GM21723 (cell line): Measurements from ENCODE around the gene NMNAT3.

Experiments used
- ATAC-seq: cut with Tn5 transposase; IDR thresholded peaks from one replicate; pipeline ENCODE4 v1.9.1; 2021; ENCODE audit warnings: mild to moderate bottlenecking, moderate library complexity; ENCODE audit not compliant: unreplicated experiment

NMNAT3 gene

DNA sequence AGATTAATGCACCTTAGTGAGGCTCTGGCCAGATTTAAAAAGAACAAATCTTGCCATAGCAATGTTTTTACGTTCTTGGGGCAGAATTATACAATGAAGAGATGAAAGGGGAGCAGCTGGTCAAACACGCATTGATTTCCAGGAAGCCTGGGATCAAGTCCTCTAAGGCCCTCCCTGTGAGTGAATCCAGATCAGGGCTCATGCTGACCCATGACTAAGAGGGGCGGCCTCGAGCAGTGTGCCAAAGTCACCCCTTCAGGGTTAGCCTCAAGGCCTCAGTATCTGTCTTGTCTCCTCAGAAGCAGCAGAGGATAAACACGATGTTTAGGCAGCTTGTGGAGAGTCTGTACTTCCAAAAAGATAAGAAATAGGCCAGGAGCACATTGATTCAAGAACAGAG is 129.0 kb downstream of the NMNAT3 start:
- no peak for ATAC-seq

DNA sequence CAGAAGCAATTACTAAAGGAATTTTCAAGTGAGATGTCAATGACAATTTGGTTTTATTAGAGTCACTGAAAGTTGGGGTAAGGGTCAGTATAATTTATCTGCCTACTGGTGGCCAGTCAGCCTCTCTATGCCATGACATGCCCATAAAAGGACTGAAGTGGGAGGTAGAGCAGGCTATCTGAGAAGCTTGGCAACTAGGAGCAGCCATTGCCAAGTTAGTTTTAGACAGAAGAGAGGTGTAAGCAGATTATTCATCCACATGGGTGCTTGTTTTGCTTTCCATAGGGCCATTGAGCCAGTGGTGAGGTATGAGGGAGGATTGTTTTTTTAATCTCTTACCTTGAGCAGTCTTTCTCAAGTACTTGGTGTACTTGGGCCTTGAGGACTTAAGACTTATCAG is 130.1 kb downstream of the NMNAT3 start:
- no peak for ATAC-seq

DNA sequence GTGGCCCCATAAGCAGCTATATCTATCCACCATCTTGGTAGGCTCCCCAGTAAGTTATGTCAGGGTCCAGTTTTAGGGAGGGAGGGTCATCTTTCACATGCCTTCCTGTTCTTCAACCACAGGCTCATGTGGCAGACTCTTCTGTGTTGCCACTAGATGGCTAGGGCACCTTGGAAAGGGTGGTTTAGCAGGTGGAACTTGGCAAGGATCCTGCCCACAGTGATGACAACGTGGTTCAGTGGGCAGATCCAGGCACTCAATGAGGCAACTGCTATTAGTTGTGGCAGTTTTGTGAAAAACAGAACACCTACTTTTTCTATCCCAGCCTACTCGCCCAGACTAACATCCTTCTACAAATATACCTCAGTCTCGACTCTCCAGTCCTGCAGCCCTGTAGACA is 131.0 kb downstream of the NMNAT3 start:
- ATAC-seq: no peak

DNA sequence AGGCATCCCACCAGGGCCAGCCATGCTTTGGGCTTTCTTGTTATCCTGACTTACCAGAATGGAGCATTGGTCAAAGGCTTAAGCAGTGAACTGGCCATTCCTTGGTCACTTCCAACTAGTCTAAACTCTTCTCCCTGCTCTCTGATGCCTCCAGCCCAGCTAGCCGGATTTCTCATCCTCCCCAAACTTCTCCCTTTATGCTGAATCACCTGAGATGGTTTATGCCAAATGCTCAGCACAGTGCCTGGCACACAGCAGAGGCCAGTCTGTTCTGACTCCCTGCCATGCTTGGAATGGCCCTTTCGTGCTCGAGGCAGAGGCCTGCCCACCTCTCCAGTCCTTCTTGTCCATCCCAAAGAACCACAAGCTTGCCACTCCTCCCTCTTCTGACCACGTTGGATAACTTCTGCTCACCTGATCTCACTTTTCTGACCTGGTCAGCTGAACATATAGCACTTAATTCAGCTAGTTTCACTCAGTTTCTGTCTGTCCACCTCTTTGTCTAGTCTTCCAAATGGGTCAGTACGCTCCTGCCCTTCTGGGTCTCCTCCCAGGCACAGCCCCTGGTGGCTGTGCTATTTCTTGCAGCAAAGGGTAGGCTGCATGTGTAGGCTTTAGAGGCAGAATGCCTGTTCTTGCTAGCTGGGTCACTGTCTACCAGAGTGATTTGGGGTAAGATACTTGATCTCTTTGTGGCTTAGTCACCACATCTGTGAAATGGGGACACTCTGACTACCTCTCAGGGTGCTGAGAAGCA is 136.1 kb downstream of the NMNAT3 start:
- no peak for ATAC-seq

DNA sequence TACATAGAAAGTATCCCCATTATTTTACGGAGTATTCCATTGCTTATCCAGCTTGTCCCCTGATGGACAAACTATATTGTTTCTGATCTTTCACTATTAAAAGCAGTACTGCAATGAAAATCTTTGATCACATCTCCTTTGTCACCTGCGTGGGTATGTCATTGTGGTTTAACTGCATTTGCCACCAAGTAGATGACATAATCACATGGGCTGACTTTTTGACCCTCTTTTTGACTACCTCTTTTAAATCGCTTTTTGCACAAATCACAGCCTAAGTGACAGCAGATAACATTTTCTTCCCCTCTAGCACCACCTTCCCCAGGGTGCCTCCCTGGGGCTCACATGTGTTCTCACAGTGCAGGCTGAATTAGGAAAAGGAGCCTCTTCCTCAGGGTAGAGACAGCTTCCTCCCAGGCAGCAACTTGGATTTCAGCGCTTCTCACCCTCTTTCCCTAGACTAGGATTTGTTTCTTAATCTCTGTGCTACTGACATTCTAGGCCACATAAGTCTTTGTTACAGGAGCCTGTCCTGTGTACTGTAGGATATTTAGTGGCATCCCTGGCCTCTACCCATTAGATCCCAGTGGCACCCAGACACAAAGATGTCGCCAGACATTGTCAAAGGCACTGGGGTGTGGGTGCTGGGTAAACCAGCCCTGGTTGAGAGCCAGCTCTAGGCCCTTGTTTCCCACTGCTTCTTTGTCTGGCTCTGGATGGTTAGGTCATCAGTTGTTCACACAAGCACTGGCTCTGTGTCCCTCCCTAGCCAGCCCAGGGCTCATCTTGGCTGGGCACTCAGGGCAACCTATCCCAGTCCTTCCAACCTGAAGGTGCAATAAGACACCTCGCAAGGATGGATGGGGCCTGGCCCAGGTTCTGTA is 136.9 kb downstream of the NMNAT3 start:
- ATAC-seq: no peak

DNA sequence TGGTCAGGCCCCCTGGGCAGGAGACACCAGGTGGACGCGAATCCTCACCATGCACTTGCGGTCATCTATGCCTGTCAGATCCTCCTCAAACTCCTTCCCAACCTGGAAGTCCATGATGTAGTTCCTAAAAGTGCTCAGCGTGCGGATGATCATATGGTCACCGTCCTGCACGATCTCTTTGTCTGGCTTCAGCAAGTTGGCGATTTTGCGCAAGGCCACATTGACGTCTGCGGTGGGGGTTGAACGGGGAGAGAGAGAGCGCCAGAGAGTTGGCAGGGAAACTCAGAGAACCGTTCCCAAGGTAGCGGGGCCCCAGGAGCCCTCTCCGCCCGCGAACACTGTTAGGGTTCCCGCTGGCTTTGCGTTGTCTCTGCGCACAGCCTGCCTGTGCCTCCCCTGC is 139.0 kb downstream of the NMNAT3 start:
- no peak for ATAC-seq

DNA sequence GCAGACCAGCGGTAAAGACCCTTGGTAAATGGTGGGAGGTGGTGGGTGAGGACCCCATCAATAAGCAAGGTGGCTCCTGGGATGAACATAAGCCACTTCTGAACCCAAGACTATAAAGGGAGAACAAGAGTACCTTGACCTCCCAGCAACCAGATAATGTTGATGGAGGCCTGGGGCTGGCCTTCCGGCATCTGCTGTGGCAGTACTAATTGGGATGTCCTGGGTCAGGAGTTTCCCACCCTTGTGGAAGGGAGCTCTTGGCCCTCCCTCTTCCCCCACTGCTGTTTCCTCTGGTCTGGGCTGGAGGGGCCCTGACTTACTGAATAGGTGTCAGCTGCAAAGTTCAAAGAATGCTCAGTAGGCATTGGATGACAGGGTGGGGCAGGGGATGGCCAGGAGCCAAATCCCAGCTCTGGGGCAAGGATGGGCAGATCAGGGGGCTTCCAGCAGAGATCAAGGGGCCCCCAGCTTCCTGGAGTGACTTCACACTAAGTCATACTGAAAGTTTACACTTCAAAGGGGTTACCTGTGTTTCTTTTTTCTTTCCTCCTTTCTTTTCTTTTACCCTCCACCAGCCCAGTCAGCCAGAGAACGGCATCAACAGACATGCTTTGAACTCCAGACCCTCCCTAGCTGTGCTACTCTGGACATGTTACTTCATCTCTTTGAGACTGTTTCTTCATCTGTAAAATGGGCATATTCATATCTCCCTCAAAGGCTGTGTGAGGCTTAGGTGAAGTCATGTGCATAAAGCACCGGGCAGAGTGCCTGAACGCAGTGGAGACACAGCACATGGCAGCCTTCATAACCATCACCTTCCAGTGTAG is 139.8 kb downstream of the NMNAT3 start:
- ATAC-seq: no peak

DNA sequence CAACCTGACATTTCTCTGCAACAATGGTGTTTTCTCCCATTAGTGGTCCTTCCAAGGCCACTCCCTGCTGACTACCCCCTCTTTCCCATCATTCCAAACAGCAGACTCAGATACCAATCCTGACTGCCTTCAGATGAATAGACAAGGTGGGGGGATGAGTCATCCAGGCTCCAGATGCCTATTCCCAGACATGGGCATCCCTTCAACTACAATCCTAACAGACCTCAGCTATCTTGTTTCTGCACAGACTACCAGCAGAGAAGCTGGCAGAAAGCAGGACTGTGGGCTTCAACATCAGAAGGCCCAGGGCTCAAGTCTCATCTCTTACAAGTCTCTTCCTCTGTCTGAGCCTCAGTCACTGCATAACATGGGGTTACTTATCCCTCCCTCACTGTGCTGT is 140.4 kb downstream of the NMNAT3 start:
- ATAC-seq: no peak

DNA sequence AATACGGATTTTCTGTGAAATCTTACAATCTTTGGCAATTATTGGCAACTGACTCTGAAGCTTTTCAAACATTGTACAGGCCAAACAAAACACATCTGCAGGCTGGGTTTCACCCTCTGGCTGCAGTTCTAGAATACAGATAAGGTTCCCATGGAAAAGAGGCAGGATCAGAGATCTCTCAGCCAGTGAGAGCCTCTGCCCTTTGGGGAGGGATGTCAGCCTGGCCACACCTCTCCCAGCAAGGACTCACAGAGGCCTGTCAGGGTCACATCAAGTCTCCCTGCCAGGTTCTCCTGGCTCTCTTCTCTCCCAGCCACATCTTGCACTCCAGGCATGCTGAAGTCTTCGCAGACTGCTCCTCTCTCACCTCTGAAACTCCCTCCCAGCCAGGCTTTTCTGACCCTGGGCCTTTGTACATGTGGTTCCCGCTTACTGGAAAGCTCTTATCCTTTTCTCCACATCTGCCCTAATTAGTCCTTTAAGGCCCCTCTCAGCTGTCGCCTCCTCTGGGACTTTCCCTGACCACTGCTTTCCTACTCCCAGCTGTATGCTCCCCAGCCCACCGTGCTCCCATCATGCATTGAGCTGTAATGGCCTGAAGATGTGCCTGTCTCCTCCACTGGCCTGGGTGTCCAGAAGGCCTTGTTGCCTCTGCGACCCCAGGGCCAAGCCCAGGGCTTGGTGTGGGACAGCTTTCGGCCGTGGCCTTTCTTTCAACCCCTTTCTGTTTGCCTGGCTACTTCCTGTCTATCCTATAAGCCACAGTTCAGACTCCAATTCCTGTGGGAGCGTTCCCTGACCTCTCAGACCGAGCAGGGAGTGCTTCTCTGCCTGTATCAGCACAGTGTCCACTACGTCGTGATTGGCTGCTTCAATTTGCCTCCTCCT is 142.5 kb downstream of the NMNAT3 start:
- no peak for ATAC-seq

DNA sequence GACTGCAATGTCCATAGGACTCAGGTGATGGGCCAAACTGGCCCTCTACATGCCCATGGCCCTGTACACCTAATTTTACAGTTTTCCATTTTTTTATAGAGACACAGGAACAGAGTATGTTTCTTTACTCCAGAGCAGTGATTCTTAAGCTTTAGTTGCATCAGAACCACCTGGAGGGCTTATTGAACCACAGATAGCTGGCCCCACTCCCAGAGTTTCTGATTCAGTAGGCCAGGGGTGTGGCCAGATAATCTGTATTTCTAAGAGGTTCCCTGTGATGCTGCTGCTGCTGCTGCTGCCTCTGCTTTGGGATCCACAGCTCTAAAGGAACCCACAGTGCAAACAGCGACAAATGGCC is 143.3 kb downstream of the NMNAT3 start:
- ATAC-seq: peak; percentile 63

DNA sequence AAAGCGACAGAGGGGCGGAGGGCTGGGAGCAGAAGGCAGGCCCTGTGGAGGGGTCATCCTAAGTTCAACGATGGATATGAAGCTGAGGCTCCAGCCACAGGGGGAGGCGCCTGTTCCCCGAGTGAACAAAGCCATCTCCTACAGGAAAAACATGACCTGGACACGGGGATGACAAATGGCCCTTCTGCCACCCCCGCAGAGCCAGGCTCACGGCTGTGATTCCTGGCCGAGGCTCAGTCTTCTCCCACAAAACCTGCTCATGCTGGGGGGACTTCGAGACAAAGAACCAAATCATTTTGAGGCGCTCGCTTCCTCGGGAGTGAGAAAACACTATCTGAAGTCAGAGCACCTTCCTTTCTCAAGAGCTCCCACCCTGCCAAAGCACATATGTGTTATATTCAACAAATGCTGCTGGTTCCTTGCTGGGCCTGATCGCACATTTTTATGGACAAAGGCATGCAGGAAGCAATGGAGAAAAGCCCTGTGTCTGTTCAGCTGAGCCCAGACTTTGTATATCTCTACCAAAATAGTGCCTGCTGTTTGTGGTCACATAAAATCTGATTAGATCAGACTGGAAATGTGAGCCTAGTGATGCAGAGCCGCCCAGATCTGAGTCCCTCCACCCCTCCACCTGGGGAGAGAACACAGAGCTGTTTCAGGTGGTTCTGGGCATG is 143.9 kb downstream of the NMNAT3 start:
- peak; percentile 39 for ATAC-seq

DNA sequence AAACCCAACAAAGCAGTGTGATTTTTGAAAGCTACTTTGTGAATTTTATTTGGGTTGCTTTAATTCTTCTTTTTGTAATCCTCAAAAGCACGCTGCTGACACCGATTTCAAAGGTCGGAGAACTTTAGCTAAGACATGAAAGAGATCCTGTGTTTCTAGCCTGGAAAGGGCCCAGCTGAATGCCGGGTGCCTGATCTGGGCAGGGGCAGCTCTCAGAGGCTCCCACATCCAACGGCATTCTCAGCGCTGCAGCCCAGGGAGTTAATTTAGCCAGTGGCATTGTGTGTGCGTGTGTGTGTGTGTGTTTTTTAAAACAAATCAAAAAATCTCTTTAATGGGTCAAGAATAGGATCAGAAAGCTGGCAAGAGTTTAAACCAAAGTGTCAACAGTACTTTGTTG is 144.8 kb downstream of the NMNAT3 start:
- no peak for ATAC-seq

DNA sequence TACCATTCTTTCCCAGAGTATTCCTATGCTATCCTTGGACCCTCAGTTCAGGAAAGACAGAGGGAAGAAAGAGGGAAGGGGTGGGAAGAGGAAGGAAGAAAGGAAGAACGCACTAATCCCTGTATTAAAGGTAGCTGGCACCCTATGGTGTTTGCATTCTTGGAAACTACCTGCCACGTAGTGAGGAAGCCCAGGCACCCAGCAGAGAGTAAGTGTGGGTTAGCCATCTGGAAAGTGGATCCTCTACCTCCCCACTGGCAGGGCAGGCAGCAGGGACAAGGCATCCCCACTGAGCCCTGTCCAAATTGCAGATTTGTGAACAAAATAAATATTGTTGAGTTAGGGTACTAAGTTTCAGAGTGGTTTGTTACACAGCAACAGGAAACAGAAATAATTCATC is 147.1 kb downstream of the NMNAT3 start:
- no peak for ATAC-seq

DNA sequence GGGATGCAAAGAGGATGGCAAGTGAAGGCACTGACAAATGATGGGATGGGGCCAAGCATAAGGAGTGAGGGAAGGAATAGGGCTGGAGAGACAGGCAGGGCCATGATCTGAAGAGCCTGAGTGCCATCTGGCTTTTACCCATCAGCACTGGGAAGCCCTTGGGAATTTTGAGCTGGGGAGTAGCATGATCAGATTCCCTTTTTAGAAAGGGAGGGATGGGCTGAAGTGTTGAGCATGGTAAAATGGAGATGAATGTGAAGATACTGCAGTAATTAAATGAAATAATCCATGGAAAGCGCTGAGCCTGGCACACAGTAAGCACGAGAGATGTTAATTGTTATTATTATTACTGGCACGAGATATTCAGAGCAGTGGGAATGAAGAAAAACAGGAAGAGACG is 148.1 kb downstream of the NMNAT3 start:
- no peak for ATAC-seq

DNA sequence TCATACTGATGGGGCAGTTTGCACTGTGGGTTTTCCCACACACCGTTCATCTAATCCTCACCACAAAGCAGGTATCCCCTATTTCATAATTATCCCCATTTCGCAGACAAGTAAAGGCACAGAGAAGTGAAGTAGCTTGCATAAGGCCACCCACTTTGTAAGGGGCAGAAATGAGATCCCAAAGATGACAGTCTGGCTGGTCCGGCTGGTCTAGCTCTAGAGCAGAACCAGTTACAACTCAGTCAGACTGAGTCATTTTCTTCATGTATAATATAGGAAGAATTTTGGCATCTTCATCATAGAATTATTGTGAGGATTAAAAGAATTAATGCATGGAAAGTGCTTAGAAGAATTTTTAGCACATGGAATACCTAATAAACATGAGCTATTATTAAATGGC is 148.8 kb downstream of the NMNAT3 start:
- ATAC-seq: no peak

DNA sequence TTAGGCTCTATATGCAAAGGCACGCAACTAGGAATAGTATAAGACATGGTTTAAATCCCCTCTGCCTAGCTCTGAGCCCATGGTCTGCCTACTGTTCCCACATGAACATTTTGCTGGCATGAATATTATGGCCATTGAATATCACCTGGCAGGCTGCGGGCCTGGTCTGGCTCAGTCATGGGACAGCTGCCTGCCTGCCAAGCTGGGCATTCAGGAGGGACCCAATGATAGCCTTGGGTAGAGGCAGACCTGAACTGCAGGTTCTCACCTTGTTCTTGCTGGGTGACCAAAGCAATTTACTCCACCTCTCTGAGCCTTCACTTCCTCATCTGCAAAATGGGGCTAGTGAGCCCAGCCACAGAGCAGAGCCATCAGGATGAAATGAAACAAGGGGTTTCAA is 149.5 kb downstream of the NMNAT3 start:
- no peak for ATAC-seq

DNA sequence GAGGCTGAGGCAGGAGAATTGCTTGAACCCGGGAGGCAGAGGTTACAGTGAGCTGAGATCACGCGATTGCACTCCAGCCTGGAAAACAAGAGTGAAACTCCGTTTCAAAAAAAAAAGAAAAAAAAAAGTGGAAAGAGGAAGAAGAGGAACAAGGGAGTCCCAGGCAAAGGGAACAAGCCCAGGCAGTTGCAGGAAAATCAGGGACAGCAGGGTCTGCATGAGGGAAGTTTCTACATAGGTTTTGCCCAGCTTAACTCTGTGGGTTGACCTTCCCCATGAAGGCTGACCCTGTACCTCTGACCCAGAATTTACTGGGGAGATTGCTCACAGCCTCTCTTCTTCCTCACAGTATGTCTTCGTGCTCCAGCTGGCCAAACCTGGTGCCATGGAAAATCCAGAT is 150.5 kb downstream of the NMNAT3 start:
- no peak for ATAC-seq

DNA sequence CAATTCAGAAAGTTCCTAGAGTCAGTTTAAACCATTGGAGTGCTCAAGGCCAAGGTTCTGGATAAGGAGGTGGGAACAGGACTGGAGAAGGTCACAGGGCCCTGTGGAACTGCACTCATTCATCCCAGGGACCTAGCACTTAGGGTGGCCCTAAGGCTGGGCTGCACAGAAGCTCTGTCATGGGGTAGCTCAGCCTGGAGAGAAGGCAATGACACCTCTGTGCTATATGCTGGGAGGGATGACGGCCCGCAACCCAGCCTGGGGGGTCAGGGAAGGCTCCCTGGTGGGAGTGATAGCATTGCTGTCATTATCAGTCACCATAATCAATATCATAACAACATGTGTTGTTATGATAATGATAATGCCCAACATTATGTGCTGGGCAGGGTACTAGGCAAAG is 151.6 kb downstream of the NMNAT3 start:
- no peak for ATAC-seq

DNA sequence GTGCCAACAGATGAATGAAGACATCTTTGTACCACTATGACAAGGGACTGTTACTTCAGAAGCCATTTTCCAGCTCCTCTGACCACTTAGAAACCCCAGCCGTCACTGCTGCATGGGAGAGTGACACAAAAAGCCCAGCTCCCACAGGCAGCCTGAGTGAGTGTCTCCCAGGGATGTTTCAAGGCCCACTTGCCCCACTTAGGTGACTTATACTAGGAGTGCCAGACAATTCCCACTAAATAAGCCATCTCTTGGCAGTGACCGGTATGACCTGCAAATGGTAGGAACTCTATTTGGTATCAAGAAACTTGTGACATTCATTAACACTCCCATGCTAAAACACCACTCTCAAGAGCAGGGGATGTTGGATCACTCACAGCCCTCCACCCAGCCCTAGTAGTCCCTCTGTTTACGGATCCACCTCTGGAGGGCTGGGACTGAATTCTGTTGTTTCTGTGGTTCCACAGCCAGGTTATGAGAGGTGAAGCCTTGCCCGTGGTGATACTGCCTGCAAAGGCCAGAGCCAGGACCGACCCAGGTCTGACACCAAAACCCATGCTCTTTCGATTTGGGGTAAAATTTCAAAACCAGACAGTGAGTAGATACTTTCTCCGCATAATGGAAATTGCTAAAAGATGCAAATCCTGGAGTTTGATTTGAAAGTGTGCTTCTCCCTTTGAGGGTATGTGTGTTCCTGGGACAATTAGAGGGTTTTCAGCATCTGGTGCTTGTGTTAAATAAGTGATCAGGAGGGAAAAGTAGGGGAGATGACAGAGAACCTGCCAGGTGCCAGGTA is 152.7 kb downstream of the NMNAT3 start:
- no peak for ATAC-seq
